H1 (cell line): ENCODE data around the gene TRIOBP. TPM values are rescaled to one million over a fixed set of nuclear protein-coding genes. Genes with fewer than 3 reads are reported as not detected.

ENCODE experiments used
- CTCF ChIA-PET: fragments of 300-600 bp; sonication (Branson Sonifier 250); formaldehyde crosslinking; loops from one replicate; lab custom pipeline; 2021; ENCODE audit not compliant: partially characterized antibody; lab: Charles Lee
- POLR2A ChIA-PET: fragments of 300-600 bp; sonication (Branson Sonifier 250); formaldehyde crosslinking; loops from one replicate; lab custom pipeline; 2021; ENCODE audit warnings: inconsistent platforms; ENCODE audit not compliant: partially characterized antibody; lab: Charles Lee
- DNase-seq, 2 experiments: peaks; one replicate each; pipeline versions ENCODE4 v3.0.0 to v3.0.0-alpha.2; 2010 to 2022; ENCODE audit warnings: low spot score in 2 of 2, low read depth in 1 of 2, mixed read lengths in 1 of 2
- FAIRE-seq: peaks from 2 replicates; lab custom pipeline; 2011; peaks lifted over from hg19 to GRCh38; lab: Jason Lieb, UNC
- H2AFZ ChIP-seq: 2 replicates; pipeline ENCODE4 v1.8.1; 2012; ENCODE audit warnings: low read length, inconsistent platforms
- H2AK5ac ChIP-seq: 2 replicates; pipeline ENCODE4 v1.6.1; 2013; ENCODE audit warnings: low read depth, low read length
- H2BK120ac ChIP-seq: replicated peaks from 2 replicates; pipeline ENCODE3; 2013; ENCODE audit warnings: low read depth, low read length, inconsistent platforms
- H2BK12ac ChIP-seq: 2 replicates; pipeline ENCODE4 v1.6.1; 2013; ENCODE audit warnings: low read depth, low read length
- H2BK15ac ChIP-seq: 2 replicates; pipeline ENCODE4 v1.6.1; 2013; ENCODE audit warnings: low read length
- H2BK20ac ChIP-seq: 2 replicates; pipeline ENCODE4 v1.6.1; 2013; ENCODE audit warnings: low read length
- H2BK5ac ChIP-seq: 2 replicates; pipeline ENCODE4 v1.6.1; 2013; ENCODE audit warnings: low read depth, low read length
- H3K14ac ChIP-seq: 2 replicates; pipeline ENCODE4 v1.6.1; 2013; ENCODE audit warnings: inconsistent platforms; ENCODE audit not compliant: insufficient read length
- H3K18ac ChIP-seq: 2 replicates; pipeline ENCODE4 v1.6.1; 2013; ENCODE audit warnings: low read length; ENCODE audit errors: extremely low read depth
- H3K23ac ChIP-seq: 2 replicates; pipeline ENCODE4 v1.6.1; 2013; ENCODE audit warnings: inconsistent platforms; ENCODE audit not compliant: insufficient read length
- H3K23me2 ChIP-seq: 2 replicates; pipeline ENCODE4 v1.6.1; 2013; ENCODE audit warnings: low read depth, low read length
- H3K27ac ChIP-seq: 2 replicates; pipeline ENCODE4 v1.6.1; 2011; ENCODE audit warnings: low read depth, low read length, inconsistent platforms
- H3K27me3 ChIP-seq, 4 experiments: replicated peaks in 1 of 4; 1 replicate in 1 of 4; 2 replicates in 3 of 4; pipeline versions ENCODE4 v1.6.1 to v1.8.1; 2011 to 2013; ENCODE audit warnings: low read length in 3 of 4, mild to moderate bottlenecking in 3 of 4, inconsistent platforms in 2 of 4, mixed read lengths in 2 of 4, moderate library complexity in 1 of 4; ENCODE audit not compliant: control insufficient read depth in 3 of 4, insufficient read depth in 3 of 4; ENCODE audit errors: extremely low read depth in 1 of 4
- H3K36me3 ChIP-seq, 4 experiments: 2 replicates each; pipeline versions ENCODE4 v1.6.1 to v1.8.1; 2011 to 2013; ENCODE audit warnings: mild to moderate bottlenecking in 4 of 4, low read length in 3 of 4, moderate library complexity in 2 of 4, control low read depth in 1 of 4, inconsistent platforms in 1 of 4; ENCODE audit not compliant: insufficient read depth in 4 of 4, control insufficient read depth in 2 of 4
- H3K4ac ChIP-seq: replicated peaks from 2 replicates; pipeline ENCODE3; 2013; ENCODE audit warnings: low read length, low read depth, mixed read lengths, inconsistent platforms; ENCODE audit not compliant: insufficient read length
- H3K4me1 ChIP-seq, 4 experiments: replicated peaks in 1 of 4; 1 replicate in 1 of 4; 2 replicates in 3 of 4; pipeline versions ENCODE4 v1.6.1 to v1.8.1; 2011 to 2013; ENCODE audit warnings: low read length in 3 of 4, inconsistent platforms in 2 of 4, mixed read lengths in 1 of 4; ENCODE audit not compliant: insufficient read depth in 4 of 4, control insufficient read depth in 3 of 4
- H3K4me2 ChIP-seq, 2 experiments: 2 replicates each; pipeline versions ENCODE4 v1.6.1 to v1.8.1; 2011 to 2013; ENCODE audit warnings: low read depth in 2 of 2, low read length in 2 of 2, control low read depth in 1 of 2, inconsistent platforms in 1 of 2, mild to moderate bottlenecking in 1 of 2; ENCODE audit not compliant: insufficient read depth in 1 of 2
- H3K4me3 ChIP-seq, 4 experiments: fragments of 200-600, 300-600 bp in 1 of 4; sonication (generic), shearing (Covaris generic), sonication (Bioruptor Twin) in 1 of 4; 2 replicates each; pipeline versions ENCODE4 v1.5.1 to v1.8.1; 2011 to 2016; ENCODE audit warnings: low read length in 4 of 4, low read depth in 3 of 4, control low read depth in 2 of 4, inconsistent platforms in 2 of 4, mild to moderate bottlenecking in 2 of 4, mixed read lengths in 1 of 4, moderate library complexity in 1 of 4; ENCODE audit not compliant: insufficient read depth in 2 of 4; ENCODE audit errors: extremely low read depth in 1 of 4
- H3K56ac ChIP-seq: replicated peaks from 2 replicates; pipeline ENCODE3; 2013; ENCODE audit warnings: low read depth, mild to moderate bottlenecking, mixed read lengths, low read length, inconsistent platforms; ENCODE audit not compliant: insufficient read length
- H3K79me1 ChIP-seq: 2 replicates; pipeline ENCODE4 v1.6.1; 2013; ENCODE audit warnings: low read depth, low read length, control low read depth
- H3K79me2 ChIP-seq, 2 experiments: 2 replicates each; pipeline versions ENCODE4 v1.6.1 to v1.8.1; 2012 to 2013; ENCODE audit warnings: low read length in 2 of 2, mild to moderate bottlenecking in 2 of 2, inconsistent platforms in 1 of 2; ENCODE audit not compliant: insufficient read depth in 2 of 2, control insufficient read depth in 1 of 2
- H3K9ac ChIP-seq, 4 experiments: replicated peaks in 1 of 4; 1 replicate in 1 of 4; 2 replicates in 3 of 4; pipeline versions ENCODE4 v1.6.1 to v1.8.1; 2011 to 2013; ENCODE audit warnings: low read depth in 3 of 4, low read length in 3 of 4, control low read depth in 2 of 4, mild to moderate bottlenecking in 2 of 4, moderate library complexity in 2 of 4, inconsistent platforms in 1 of 4; ENCODE audit errors: extremely low read depth in 1 of 4
- H3K9me3 ChIP-seq, 2 experiments: 2 replicates each; pipeline versions ENCODE4 v1.6.1 to v1.8.1; 2012 to 2013; ENCODE audit warnings: mild to moderate bottlenecking in 2 of 2, moderate library complexity in 2 of 2, control low read depth in 1 of 2, inconsistent platforms in 1 of 2, low read depth in 1 of 2, low read length in 1 of 2, mixed read lengths in 1 of 2; ENCODE audit not compliant: insufficient read depth in 2 of 2
- H4K20me1 ChIP-seq, 2 experiments: replicated peaks in 1 of 2; 2 replicates each; pipeline versions ENCODE3 to v1.8.1; 2011 to 2013; ENCODE audit warnings: inconsistent platforms in 2 of 2, low read length in 2 of 2, mild to moderate bottlenecking in 1 of 2; ENCODE audit not compliant: insufficient read depth in 2 of 2, control insufficient read depth in 1 of 2
- H4K5ac ChIP-seq: 2 replicates; pipeline ENCODE4 v1.6.1; 2013; ENCODE audit warnings: low read length, low read depth, mixed read lengths, inconsistent platforms; ENCODE audit not compliant: insufficient read length
- H4K8ac ChIP-seq: 2 replicates; pipeline ENCODE4 v1.8.0; 2013; ENCODE audit warnings: mild to moderate bottlenecking, moderate library complexity, low read length, inconsistent platforms; ENCODE audit not compliant: insufficient read depth; ENCODE audit errors: extremely low read depth
- H4K91ac ChIP-seq: replicated peaks from 2 replicates; pipeline ENCODE3; 2013; ENCODE audit warnings: low read length, mixed read lengths, inconsistent platforms; ENCODE audit not compliant: insufficient read length
- CBX5 ChIP-seq: fragments of 300-800, 300-1000 bp; sonication (generic); IDR thresholded peaks from 2 replicates; pipeline ENCODE4 v1.7.1; 2016; ENCODE audit warnings: antibody characterized with exemption, low read length, low read depth
- CBX8 ChIP-seq: fragments of 300-800, 300-1000 bp; sonication (generic); IDR thresholded peaks from 2 replicates; pipeline ENCODE4 v1.7.1; 2016; ENCODE audit warnings: low read depth, low read length, borderline replicate concordance
- CTBP2 ChIP-seq: IDR thresholded peaks from 2 replicates; pipeline ENCODE4 v1.7.0; 2011; ENCODE audit warnings: borderline replicate concordance, mild to moderate bottlenecking, moderate library complexity, mixed read lengths, low read length; ENCODE audit not compliant: insufficient read depth, insufficient read length
- E2F6 ChIP-seq: IDR thresholded peaks from 2 replicates; pipeline ENCODE4 v1.6.1; 2012; ENCODE audit warnings: inconsistent platforms
- GABPA ChIP-seq: IDR thresholded peaks from 2 replicates; pipeline ENCODE4 v1.6.1; 2011; ENCODE audit warnings: mild to moderate bottlenecking, low read length, moderate library complexity, borderline replicate concordance; ENCODE audit not compliant: insufficient read depth
- RAD21 ChIP-seq, 2 experiments: IDR thresholded peaks in 1 of 2; conservative IDR thresholded peaks in 1 of 2; 2 replicates each; pipeline ENCODE4 v1.6.1; 2011; ENCODE audit warnings: low read depth in 2 of 2, low read length in 2 of 2, improper control_type of control experiment in 1 of 2, inconsistent platforms in 1 of 2, mild to moderate bottlenecking in 1 of 2, moderate library complexity in 1 of 2
- SAP30 ChIP-seq: fragments of 300-600 bp; sonication (generic); IDR thresholded peaks from 2 replicates; pipeline ENCODE4 v1.7.1; 2012; ENCODE audit warnings: low read length, moderate library complexity, mild to moderate bottlenecking, inconsistent platforms; ENCODE audit not compliant: insufficient read depth, insufficient replicate concordance
- USF2 ChIP-seq: IDR thresholded peaks from 2 replicates; pipeline ENCODE4 v1.6.1; 2011; ENCODE audit warnings: low read length, improper control_type of control experiment
- WGBS, 2 experiments: shearing (Covaris generic) in 1 of 2; methylation state at CpG; one replicate each; pipeline versions ENCODE4 v1.1.6 to v1.1.7; 2013 to 2015; ENCODE audit warnings: low lambda C conversion rate in 2 of 2, mixed read lengths in 2 of 2, inconsistent platforms in 1 of 2, low coverage in 1 of 2, missing lambda C conversion rate in 1 of 2; ENCODE audit not compliant: insufficient replicate concordance in 2 of 2, insufficient coverage in 1 of 2, insufficient read length in 1 of 2; ENCODE audit errors: extremely low coverage in 1 of 2, missing lambda C conversion rate in 1 of 2; 5-methylcytosine and 5-hydroxymethylcytosine counted together
- polyA plus RNA-seq, 7 experiments: library from polyadenylated mRNA; depleted of rRNA in 3 of 7; stranded (reverse) in 5 of 7; unstranded in 2 of 7; fragments of >200 nt in 5 of 7; fragments of 200-250 nt in 2 of 7; gene quantifications; 1 replicate in 5 of 7; 2 replicates in 1 of 7; 4 replicates in 1 of 7; pipeline versions ENCODE4 v1.2.1 to v1.2.3, GENCODE V29; 2011 to 2013; ENCODE audit warnings: missing spikeins in 2 of 7, mixed read lengths in 2 of 7
- total RNA-seq: library from RNA; stranded (reverse); fragmentation: NEBNext Ultra II Directional; extraction: Animal tissue kit (Norgen Biotek cat#: 25700); gene quantifications from 2 replicates; pipeline ENCODE4 v1.2.1, GENCODE V29; 2021
- TF ChIP-seq, protein P1 (sequence below): IDR thresholded peaks from 2 replicates; pipeline ENCODE4 v1.6.1; 2012; ENCODE audit warnings: inconsistent platforms

TRIOBP gene
- total and polyA plus RNA-seq, 2 of the 8 experiments (the other 6 are each of a cell fraction or from before 2014, with no cell fraction given): 18.2 to 27.3 TPM

DNA sequence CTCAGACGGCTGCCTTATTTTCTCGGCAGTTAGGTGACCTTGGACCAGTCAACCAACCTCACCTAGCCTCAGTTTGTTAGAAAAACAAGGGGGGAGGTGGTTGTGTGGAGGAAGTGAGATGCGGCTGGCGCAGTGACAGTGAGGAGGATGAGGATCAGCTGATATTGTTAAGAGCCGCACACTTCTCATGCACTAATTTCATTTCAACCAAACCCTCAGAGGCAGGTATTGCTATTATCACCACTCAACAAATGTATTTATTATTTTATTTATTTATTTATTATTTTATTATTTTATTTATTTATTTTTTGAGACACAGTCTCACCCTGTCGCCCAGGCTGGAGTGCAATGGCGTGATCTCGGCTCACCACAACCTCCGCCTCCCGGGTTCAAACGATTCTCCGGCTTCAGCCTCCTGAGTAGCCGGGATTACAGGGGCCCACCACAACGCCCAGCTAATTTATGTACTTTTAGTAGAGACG lies 19.3 kb upstream of the TRIOBP start:
- Histone ChIP-seq H4K5ac (no peak overlapping the region), H3K18ac (no peak overlapping the region; the same call in 1 of the 2 replicates), H2BK20ac (no peak overlapping the region), H2BK12ac (no peak overlapping the region), H3K4me1 (peaks cover 0 to 19% (median 13%) of the 10 kb centered on the region in 4 experiments; a peak in 6 of 7 replicates), H3K36me3 (no peaks in the 10 kb centered on the region), H4K8ac (no peak overlapping the region), H3K4me3 (peak overlapping the region; percentile 26 to 63 (median 33); a peak in 6 of 8 replicates), H2BK120ac (no peak overlapping the region), H3K79me2 (no peaks in the 10 kb centered on the region), H3K23me2 (peaks cover 2% of the 10 kb centered on the region; the same call in 1 of the 2 replicates), H4K20me1 (peaks cover 0 to 2% of the 10 kb centered on the region in 2 experiments), H3K56ac (no peak overlapping the region), H3K4ac (no peak overlapping the region), H2BK15ac (no peak overlapping the region), H3K14ac (no peak overlapping the region), H4K91ac (no peak overlapping the region), H2BK5ac (no peak overlapping the region), H3K23ac (no peak overlapping the region), H3K27me3 (peaks cover 0 to 2% (median 0%) of the 10 kb centered on the region in 4 experiments; a peak in 1 of 7 replicates), H3K27ac (no peak overlapping the region), H3K79me1 (no peaks in the 10 kb centered on the region), H2AFZ (0 out of 2 replicates have a peak overlapping the region, but pooled peaks have one; percentile 63), H3K4me2 (peak overlapping the region; percentile 63 to 78), H2AK5ac (no peak overlapping the region), H3K9me3 (no peaks in the 10 kb centered on the region), H3K9ac (no peak overlapping the region; a peak in 1 of 7 replicates)
- DNase-seq: no peak
- POLR2A ChIA-PET: interaction anchor here (1.3 to 1.8 kb wide), 3 partner anchors 47 to 128 kb away, joined by 3 to 8 read pairs (median 3); partner anchors contain the start of gene GGA1
- 76% methylated on average over 15 of the region's 15 CpGs; no CpG with 5 or more reads in 1 of the 2 experiments for WGBS, 2 experiments
- CTCF ChIA-PET: interaction anchor here (0.7 to 16.3 kb wide), 4 partner anchors 16 to 71 kb away, joined by 3 to 261 read pairs (median 4); partner anchors contain the start of genes PDXP and SH3BP1
- FAIRE-seq: no peak
- TF ChIP-seq GABPA (no peak), CBX5 (no peak), CTBP2 (no peak), E2F6 (no peak), USF2 (no peak), SAP30 (no peak), RAD21 (IDR thresholded peaks at IDR 0.05 in 1 of 2, conservative IDR thresholded peaks at IDR 0.05 in 1 of 2; ENCODE audit: low read depth in 2 of 2, low read length in 2 of 2) (no peak), CBX8 (no peak)
- TF ChIP-seq, protein P1, sequence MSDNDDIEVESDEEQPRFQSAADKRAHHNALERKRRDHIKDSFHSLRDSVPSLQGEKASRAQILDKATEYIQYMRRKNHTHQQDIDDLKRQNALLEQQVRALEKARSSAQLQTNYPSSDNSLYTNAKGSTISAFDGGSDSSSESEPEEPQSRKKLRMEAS: no peak
